Measurements from ENCODE around the gene CAPZB.

CAPZB gene

DNA sequence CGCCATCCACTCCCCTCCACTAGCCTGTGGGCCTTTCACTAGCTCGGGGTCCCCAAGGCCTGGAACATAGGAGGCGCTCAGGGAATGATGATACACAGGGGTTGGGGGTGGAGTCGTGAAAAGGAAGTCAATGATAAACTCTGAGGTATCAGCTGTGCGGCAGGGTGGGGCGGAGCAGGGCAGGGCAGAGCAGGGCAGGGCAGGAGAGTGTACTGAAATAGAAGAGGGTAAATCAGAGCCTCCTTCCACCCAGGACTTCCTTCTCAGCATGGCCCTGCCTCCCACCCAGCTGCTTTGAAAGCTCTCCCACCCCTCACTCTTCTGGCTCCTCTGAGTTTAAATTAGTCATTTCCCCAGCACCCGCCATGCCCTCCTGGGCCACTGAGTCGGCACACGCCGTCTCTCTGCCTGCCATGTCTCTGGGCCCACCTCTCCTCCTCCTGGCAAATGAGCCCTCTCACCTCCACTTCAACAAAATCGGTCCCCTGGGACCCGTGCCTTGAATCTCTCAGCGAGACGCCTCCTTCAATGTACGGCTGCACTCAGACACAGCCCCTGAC lies 16.9 kb downstream of the CAPZB start:
- peak in 1 of 2 donors; percentile 55 for DNase-seq (ENCODE audit: low read depth in 2 of 2)

DNA sequence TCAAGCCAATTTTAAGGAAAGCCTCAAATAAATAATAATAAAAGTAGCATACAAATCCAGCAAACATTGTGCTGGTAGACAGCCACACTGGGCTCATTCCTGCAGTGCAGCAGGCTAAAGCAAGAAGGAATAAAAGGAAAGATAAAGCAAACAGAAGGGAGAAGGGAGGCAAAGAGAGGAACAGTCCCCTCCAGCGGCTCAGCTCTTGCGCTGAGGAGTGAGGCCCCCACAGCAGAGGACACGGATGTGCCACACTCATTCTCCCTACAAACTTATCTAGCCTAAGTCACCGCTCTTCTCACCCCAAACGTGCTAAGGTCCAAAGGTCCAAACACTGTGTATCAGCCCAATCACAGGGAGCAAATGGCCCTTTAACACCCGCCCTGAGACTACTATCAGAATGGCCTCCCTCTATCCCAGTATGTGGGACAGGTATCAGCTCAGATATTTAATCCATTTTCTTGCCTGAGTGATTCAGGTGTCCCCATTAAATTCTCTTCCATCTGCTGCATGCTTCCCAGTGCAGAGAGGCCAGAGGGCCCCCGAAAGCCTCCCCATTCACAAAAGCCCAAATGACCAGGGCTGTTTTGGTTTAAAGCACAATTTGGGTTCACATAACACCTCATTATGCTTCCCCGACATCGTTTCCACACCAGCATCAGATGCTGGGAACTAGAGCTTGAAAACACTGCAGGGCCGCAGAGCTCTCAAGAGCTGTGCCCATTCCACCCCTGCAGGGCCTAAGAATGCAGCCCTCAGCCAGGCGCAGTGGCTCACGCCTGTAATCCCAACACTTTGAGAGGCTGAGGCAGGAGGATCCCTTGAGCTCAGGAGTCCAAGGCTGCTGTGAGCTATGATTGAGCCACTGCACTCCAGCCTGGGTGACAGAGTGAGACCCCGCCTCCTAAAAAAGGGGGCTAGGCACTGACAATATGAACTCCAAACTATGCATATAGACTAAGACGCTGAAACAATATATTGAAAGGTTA lies 17.8 kb downstream of the CAPZB start:
- DNase-seq (ENCODE audit: low read depth in 2 of 2), result no peak

DNA sequence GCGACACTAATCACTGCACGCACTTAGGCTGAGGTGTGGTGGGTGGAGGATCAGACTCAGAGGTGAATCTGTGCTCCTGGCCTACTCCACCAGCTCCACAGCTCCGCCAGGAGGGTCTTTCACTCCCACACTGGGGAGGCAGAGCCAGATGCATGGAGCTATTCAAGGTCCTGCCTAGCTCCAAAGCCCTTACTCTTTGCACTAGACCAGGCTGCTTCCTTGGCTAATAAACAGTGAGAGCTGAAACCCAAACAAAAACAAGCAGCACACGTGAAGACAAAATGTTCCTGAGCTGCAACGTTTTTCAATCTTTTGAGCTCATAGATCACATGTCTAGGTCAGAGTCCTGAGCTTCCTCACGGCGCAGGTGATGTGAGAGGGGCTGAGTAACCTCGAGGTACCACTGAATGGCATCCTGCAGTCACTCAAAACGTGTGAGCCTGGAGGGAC lies 19.2 kb downstream of the CAPZB start:
- DNase-seq (ENCODE audit: low read depth in 2 of 2), result no peak

DNA sequence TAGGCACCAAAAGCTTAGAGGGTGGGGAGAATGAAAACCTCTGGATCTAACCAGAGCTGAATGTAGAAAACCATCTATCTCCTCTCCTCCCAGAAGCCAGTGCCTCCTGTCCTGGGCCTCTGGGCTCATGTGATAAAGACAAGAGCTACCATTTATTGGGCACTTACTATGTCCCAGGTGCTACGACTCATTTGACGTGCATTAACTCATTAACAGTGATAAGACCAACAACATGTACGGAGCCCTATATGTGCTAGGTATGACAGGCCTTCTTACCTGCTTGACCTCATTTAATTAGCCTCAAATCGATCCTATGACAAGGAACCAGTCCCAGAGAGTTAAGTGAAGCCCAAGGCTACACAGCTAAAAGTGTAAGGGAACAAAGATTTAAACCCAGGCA lies 19.7 kb downstream of the CAPZB start:
- DNase-seq (ENCODE audit: low read depth in 2 of 2), result no peak

DNA sequence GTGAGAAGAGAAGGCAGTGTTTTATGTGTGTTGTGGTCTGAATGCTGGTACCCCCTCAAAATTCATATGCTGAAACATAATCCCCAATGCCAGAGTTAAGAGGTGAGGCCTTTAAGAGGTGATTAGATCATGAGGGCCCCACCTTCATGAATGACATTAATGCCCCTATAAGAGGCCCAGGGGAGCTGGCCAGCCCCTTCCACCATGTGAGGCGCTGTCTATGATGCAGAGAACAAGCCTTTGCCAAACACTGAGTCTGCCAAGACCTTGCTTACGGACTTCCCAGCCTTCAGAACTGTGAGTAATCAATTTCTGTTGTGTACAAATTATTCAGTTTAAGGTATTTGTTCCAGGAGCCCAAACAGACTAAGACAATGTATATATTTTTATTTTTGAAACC lies 20.2 kb downstream of the CAPZB start:
- DNase-seq (ENCODE audit: low read depth in 2 of 2), result no peak

DNA sequence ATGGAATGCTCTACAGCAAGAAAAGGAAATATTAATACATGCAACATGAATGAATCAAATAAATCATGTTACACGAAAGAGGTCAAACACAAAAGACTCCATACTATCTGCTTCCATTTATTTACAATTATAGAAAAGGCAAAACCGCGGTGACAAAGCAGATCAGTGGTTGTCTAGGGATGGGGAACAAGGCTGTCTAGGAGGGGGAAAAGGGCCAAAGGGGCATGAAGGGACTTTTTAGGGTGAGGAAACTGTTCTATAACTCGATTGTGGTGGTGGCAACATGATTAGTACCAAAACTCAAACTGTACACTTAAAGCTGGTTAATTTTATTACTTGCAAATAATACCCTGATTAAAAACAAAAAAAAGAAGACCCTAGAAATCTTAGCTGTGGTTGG lies 20.6 kb downstream of the CAPZB start:
- DNase-seq (ENCODE audit: low read depth in 2 of 2), result no peak

DNA sequence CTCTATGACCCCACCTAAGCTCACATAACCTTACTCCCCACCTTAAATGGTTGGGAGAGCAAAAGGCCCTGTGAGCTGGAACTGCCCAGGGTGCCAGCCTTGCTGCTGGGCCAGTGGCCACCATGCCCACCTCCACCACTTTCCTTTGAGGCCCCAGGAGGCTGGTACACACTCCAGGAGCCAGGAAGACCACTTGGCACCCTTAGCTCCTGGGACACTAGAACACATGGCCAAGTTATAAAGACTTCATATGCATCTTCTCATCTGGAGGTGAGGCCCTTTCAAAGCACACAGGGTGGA lies 21.9 kb downstream of the CAPZB start:
- no peak for DNase-seq (ENCODE audit: low read depth in 2 of 2)

DNA sequence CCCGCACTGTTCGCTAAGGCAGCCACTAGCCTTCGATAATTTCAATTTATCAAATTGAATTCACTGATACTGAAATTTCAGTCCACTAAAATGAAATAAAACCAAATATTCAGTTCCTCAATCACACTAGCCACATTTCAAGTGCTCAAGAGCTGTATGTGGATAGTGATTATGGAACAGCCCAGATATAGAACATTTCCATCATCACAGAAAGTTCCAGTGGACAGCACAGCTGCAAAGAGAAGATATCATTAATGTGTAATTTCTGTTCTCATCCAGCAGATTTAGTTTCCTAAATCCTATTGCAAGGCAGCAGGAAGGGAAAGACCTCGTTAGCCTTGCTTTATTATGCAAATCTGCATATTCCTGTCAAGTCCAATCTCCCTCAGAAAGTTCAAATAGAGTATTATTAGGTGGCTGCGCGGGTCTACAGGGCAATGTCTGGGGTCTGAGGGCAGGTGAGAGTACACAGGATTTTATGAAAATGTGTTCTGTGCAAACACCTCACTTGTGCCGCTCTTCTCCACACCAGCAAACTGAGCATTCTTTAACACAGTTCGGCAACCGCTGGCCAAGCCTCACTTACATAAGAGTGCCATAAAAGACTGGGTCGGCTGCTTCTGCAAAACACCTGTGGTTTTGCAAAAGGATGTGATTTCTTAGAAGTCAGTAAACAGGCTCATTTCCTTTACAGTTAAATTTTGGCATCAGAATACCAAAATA lies 22.4 kb downstream of the CAPZB start:
- DNase-seq (ENCODE audit: low read depth in 2 of 2), result no peak

DNA sequence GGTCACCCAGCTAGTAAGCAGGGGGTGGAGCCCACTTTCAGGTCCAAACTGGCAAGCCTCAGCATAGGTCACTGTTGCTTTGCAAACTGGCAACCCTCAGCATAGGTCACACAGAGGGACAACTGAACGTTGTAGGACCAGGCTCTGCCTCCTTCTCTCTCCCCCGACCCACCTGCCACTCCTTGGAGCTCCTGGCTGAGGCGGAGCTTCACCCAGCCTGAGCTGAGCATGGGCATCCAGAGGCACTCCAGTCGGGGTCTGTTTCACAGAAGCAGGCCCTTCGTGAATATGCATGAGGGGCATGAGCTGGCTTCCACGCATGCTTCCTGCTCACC lies 24.2 kb downstream of the CAPZB start:
- DNase-seq (ENCODE audit: low read depth in 2 of 2), result no peak

DNA sequence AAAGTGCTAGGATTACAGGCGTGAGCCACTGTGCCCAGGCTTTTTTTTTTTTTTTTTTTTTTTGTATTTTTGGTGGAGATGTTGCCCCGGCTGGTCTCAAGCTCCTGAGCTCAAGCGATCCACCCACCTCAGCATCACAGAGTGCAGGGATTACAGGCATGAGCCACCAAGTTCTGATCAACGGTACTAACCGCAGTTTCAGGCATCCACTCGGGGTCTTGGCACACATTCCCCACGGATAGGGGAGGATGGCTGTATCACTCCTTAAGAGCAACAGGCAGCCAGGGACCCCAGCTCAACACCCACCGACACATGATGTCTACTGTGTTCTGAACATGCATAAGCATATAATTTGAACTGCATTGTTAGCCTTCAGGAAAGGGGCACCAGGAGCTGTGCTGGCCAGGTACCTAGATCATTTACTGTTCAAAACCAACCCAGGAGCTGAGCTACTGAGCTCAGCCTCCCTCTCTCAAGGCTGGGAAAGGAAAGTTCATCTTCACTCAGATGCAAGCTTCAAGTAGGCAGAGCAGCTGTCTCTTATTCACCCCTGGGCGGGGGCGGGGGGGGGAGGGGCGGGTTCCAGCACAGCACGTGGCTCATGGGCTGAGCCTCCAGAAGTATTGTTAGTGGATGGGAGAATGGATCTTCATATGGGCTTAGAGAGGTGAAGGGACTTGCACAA lies 24.7 kb downstream of the CAPZB start:
- no peak for DNase-seq (ENCODE audit: low read depth in 2 of 2)

DNA sequence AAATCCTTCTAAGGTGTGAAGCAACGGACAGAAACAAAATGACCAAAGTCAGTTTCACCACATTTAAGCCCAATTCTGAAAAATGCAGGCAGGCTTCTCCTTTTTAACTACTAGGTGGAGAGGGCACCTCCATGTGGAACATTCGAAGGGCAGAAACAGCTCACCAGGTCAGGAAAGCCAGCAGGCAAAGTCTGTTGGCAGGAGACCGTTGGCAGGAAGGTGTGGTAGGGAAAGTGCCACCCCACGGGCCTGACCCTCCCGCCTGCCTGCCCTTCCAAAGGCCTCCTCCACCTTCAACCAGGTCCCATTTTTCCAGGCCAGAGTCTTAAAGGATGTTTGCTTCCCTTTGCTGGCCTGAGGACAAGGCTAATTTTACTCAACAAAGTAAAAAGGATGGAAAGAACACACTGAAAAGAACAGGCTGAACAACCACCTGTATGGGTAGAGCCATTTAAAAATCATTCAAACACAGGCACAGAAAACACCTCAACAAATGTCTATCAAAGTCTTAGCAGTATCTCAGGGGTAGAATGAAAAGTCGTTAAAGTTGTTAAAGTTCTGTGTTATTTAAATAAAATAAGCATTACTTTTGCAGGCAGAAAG lies 26.4 kb downstream of the CAPZB start:
- no peak for DNase-seq (ENCODE audit: low read depth in 2 of 2)

DNA sequence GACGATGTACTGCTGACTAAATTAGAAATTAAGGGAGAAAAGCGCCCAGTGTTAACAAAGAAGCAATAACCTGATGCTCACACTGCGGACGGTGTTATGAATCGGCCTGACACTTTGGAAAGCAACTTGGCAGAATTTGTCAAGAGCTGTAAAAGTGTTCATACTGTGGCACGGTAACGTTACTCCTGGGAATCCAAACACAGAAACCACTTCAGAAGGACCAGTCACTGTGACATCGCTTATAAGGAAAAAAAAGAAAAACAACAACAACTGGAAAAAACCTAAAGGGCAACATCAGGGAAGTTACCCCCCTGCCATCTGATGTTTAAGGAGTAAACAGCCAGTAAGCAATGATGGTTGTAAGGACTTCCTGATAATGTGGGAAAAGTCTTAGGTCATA lies 27.7 kb downstream of the CAPZB start:
- no peak for DNase-seq (ENCODE audit: low read depth in 2 of 2)

DNA sequence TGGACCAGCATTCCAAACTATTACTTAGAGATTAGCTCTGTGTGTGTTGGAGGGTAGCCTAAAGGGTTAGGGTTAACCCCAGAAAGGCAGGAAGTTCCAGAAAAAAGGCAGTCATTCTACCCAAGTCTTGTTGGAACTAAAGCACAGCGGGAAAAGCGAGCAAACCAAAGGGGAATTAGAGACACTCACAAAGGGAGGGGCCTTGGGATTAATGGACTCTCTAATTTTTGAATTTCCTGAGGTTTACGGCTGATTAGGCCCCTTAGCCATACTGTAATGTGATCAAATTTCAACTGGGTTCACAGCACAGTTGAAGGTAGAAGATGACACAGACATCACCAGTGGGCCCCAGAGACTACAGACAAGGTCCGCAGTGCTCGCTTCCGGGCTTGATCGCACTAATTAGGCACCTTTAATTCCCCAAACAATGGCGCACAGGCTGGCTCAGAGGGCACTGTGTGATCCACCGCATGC lies 28.3 kb downstream of the CAPZB start:
- DNase-seq (ENCODE audit: low read depth in 2 of 2), result no peak

DNA sequence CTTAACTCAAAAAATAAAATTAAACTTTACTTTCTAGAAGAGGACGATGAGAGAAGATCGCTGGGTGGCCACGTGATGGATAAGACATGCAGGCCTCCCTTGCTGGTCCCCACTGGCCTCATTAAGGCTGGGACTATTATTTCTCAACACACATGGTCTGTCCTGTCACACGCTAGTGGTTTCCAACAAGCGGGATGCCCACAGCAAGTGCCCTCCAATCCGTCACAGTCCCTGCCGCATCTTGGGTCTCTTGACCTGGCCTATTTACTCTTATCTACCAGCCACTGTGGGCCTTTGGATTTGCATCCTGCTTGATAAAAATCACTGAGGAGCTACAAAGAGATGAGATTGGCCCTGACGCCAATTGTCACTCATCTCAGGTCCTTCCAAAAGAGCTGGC lies 30.0 kb downstream of the CAPZB start:
- no peak for DNase-seq (ENCODE audit: low read depth in 2 of 2)

DNA sequence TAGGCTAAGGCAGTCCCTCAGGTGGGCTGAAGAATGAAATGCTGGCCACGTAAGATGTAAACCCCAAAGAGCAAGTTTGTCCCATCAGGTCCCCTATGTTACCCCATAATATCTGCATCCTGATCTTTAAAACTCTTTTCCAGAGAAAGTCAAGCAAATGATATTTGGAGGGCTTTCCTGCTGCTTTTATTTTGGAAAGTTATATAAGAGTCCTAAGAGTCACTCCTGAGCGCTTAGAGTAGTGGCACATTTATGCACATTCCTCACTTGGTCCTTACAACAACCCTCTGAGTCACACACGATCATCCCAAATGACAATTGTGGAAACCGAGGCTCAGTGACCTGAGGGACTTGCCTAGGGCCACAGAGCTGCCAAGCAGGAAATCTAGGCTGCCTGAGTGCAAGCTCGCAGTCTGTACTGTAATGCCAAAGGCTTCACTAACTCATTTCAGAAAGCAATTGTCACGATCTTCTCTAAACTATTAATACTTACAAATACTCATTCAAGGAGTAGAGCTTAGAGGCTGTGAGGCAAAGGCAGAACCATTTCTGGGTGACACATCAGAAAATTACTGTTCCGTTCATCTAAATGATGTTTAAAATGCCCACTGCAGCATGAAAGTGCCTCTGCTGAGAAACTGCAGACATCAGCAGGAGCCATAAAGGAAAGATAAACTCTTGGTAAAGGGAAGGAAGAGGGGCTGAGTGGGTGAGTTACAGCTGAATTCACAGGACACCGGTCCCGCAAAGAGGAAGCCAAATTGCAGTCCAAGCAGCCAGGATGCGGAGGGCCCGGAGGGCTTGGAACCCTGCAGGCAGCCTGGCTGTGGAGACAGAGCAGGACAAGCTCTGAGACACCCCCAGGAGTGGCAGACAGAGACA lies 30.8 kb downstream of the CAPZB start:
- no peak for DNase-seq (ENCODE audit: low read depth in 2 of 2)

DNA sequence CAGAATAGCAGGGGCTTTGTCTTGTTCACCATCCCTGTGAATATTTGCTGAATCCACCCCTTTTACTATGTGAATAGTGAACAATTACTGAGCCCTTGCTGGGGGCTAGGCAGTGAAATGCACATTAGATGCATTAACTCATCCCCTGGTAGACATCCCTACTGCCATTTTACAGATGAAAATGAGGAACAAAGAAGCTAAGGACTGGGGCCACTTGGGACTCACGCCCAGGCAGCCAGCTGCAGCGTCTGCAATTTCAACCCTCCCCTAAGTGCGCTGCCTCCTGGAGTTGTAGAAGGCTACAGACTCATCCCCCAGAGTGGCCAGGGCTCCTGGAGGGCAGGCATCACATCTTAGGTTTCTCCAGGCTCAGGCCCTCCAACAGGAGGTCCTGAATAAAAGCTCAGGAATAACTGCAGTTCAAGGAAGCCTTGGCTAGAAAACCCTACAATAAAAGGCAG lies 31.6 kb downstream of the CAPZB start:
- no peak for DNase-seq (ENCODE audit: low read depth in 2 of 2)

DNA sequence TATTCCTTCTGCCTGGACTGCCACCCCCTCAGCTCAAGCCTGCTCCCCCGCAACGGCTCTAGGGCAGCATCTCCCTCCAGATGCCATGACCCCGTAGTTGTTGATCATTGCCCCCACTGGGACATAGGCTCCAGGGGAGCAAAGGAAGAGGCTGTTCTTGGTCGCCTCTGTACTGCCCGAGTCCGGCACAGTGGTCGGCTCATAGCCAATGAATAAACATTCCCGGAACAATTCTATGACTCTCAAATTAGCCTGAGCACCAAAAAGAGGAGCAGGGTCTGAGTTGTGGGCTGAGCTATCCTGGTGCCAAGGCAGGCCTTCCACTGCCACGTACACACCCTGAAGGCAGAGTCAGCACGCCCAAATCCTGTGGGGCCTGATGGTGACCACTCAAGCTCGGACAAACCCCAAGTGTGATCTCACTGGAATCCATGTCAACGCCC lies 33.1 kb downstream of the CAPZB start:
- no peak for DNase-seq (ENCODE audit: low read depth in 2 of 2)

DNA sequence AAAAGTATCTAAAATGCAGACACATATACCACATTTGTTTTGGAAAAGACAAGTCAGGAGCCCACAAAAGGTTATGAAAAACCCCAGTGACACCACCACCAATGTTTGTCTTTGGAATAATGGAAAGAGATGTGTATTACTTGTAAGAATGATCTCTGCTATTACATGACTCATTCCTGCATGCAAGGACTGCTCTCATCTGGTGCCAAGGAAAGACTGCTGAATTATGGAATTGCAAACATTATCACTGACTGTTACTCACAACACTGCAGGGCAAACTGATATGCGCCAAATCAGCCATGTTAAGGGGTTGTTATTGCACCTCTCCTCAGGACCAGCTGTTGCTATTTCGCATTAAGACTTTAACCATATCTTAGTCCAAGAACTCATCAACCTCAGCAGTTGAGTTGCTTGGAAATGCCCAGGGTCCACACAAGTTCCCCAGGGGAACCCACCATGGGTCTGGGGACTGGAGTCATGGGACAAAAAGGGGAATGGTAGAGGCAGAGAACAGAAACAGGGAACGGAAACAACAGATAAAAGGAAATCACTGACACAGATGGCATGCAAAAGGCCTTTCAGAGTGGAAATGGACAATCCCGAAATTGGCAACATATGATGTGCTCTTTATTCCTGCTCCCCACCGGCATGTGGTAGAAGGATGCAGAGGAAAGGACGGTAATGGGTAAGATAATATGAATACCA lies 34.4 kb downstream of the CAPZB start:
- no peak for DNase-seq (ENCODE audit: low read depth in 2 of 2)

DNA sequence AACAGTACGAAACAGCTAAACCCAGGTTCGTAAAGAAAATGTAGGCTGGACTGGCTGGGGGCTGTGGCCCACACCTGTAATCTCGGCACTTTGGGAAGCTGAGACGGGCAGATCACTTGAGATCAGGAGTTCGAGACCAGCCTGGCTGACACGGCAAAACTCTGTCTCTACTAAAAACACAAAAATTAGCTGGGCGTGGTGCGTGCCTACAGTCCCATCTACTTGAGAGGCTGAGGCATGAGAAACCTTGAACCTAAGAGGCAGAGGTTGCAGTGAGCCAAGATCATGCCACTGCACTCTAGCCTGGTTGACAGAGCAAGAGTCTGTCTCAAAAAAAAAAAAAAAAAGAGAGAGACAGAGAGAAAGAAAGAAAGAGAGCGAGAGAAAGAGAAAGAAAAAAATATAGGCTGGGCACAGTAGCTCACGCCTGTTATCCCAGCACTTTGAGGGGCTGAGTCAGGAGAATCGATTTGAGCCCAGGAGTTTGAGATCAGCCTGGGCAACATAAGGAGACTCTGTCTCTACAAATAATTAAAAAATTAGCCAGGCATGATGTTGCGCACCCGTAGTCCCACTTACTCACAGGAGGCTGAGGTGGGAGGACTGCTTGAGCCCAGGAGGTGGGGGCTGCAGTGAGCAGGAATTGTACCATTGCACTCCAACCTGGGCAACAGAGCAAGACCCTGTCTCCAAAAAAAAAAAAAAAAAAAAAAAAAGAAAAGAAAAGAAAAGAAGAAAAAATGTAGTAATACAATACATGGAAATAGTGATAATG lies 35.7 kb downstream of the CAPZB start:
- DNase-seq (ENCODE audit: low read depth in 2 of 2), result no peak

Data from stimulated activated CD4-positive, alpha-beta T cell treated with anti-CD3 and anti-CD28 coated beads, Interleukin-4, amount 100 ng/mL, for 48 hours (primary cell).